NCI-H2081 treated with DMSO at 0.1 percent for 48 hours (cell line): Measurements from ENCODE around the gene ITGB1.

Experiments
- DNase-seq: peaks from one replicate; lab custom pipeline; 2025; lab: John Stamatoyannopoulos, UW

ITGB1 gene

GRCh38 chr10:32955790-32956189, 2.2 kb downstream of the ITGB1 start:
- no peak for DNase-seq

DNA sequence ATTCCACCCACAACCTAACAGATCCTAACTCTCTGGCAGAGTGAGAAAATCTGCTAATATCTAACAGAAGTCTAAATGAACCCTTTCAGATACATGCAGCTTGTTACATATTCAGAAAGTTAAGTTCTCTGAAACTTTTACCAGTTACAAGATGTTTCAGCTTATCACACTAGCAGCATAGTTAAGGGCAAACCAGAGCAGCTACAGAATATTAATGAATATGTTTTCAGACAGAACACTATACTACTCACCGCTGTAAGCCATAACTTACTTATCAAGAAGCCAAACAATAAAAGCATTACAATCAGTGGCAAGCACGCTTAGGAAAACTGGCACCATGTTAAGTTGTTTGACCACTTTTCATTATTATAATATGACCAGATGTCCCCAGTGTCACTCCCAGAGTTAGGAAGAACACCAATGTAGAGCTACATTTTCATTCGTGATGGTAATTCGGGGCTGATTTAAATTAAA, 2.7 kb downstream of the ITGB1 start:
- DNase-seq = no peak

DNA sequence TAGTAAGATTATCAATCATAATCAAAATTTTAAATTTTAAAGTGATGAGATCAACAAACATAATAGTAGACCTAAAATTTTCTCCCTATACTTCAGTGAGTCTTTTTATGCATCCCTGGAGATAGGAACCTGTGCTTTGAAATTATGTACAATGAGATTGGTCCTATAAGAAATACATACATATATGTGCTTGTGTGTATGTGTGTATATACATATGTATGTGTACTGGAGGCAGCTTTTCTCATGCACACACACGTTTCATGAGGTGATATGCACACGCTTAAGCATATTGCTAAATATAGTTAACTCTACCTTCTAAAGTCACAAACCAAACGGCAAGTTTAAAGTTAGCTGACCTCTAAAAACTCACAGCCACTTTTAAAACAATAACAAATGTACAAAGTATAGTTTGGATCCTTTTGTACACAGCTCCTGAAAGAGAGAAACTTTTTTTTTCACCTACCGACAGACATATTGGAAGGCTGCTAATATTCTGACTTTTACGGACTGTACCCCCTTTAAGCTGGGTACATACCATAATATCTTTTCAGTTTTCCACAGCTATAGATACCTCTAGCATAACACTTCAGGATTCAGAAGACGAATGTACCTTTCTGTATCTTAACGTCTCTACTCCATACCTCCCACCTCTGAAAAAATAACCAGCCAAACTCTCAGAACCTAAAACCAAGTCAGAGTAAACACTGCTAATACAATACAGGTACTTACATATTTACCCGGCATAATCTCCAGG, 3.3 kb downstream of the ITGB1 start:
- DNase-seq = no peak

GRCh38 chr10:32954080-32954479, 4.0 kb downstream of the ITGB1 start:
- DNase-seq = no peak

DNA sequence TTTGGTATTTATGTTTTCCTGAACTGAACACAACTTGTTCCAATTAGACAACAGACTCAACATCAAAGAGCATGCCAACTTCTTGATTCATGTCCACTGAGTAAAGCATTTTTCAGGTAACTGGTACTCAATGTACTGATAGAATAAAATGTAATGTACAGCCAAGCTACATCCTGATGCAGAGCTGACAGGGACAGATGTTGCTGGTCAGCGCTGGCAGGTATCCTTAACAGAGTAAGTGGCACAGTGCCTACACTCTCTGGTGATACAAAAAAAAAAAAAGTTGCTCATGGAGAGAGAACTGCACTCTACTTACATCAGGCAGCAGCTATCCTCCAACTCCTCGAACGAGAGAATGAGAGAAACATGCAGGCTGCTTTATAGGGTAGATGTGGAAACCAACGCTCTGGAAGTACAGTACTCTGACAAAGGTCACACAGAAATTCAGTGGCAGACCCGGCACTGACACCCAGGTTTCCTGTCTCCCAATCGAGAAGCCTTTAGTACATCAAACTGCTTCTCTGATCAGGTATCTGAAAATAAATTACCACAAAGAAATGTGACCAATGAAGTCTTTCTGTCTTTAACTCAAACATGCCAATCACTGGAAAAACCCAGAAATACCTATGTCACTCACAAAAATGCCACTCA, 4.6 kb downstream of the ITGB1 start:
- DNase-seq = no peak

GRCh38 chr10:32952541-32953276, 5.3 kb downstream of the ITGB1 start:
- no peak for DNase-seq

- no peak for DNase-seq
Observed at GRCh38 chr10:32952094-32952493, 5.9 kb downstream of the ITGB1 start.

GRCh38 chr10:32951111-32951510, 6.9 kb downstream of the ITGB1 start:
- DNase-seq = no peak

DNA sequence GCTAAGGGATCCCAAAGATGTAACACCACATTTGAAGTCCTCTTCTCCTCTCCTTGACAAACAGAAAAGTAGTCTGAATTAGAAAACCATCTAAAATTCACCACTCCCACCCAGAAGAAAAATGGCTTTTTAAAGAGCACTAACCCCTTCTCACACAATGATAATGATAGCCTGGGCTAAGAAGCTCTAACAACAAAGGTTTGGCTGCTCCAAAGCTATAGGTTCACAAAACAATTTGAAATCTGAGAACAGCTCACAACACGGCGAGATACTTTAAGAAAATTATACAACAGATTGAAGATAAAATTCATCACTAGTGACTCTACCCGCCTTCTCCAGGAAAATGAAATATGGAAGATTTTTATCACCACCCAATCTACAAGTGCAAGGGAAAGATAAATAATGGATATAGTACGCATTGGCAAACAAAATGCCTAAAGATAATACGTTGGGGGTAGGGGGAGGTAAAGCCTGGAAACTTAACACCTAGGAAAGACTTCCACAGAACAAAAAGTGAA, 7.4 kb downstream of the ITGB1 start:
- no peak for DNase-seq

DNA sequence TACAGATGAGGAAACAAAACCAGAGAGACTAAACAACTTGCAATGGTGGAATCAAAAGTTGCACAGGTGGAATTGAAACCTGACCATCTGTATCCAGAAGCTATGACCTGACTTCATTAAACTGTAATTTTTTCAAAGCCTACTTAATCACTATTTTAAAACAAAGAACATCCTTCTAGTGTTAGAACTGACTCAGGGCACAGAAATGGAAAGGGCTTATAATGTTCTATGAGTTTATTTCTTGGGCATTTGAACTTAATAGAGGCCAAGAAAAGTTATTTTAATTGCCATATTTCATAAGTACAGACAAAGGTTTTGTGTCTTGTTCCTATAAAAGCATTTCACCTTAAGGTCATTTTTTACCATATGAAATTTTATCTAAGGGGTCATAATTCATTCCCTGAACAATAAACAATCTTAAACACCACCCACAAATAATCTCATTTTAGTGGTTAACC, 8.8 kb downstream of the ITGB1 start:
- no peak for DNase-seq

DNA sequence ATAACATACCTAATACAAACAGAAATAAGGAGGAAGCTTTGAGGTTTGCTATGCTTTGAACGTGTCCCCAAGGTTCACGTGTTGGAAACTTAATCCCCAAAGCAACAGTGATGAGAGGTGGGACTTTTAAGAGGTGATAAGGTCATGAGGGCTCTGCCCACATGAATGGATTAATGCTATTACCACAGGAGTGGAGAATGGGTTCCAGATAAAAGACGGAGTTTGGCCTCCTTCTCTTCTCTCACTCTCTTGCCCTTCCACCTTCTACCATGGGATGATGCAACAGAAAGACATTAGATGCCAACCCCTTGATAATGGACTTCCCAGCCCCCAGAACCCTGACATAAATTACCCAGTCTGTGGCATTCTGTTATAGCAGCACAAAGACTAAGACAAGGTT, 9.6 kb downstream of the ITGB1 start:
- DNase-seq = no peak

GRCh38 chr10:32947586-32947985, 10.4 kb downstream of the ITGB1 start:
- no peak for DNase-seq

DNA sequence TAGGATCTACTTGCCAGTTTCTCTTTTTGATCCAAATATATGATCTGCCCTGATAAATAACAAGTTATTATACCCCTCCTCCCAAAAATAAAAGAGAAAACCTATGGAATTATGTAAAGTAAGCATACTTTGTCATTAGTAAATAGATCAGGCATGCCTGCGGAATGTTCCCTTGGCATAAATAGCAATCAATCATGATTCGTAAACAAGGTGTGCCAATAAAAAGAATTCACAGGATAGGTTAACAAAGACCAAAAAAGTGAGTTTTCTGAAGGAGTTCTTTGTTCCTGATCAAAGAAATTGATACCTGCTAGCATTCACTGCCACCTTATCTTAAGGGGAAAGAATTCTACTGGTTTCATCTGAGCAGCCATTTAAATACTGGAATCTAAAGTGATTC, 11.9 kb downstream of the ITGB1 start:
- DNase-seq = no peak

- no peak for DNase-seq
Observed at GRCh38 chr10:32943854-32944661, 14.0 kb downstream of the ITGB1 start.

GRCh38 chr10:32943395-32943794, 14.6 kb downstream of the ITGB1 start:
- DNase-seq = no peak

DNA sequence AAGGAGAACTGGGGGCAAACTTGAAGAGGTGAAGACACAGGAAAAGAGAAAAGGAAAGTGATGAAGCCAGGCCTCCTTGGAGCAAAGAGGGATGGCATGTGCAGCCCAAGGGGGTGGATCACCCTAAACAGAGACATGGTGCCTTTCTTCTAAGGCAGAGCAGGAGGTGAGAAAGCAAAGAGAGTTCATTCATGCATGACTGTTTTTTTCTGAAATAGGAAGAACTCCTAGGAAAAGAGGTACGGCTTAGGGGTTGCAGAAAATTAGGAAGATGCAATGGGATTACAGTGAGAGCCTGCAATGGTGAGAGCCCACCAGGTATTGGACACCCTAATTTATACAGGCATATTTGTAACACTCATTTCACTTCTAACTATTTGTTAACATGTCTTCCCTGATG, 15.9 kb downstream of the ITGB1 start:
- no peak for DNase-seq

DNA sequence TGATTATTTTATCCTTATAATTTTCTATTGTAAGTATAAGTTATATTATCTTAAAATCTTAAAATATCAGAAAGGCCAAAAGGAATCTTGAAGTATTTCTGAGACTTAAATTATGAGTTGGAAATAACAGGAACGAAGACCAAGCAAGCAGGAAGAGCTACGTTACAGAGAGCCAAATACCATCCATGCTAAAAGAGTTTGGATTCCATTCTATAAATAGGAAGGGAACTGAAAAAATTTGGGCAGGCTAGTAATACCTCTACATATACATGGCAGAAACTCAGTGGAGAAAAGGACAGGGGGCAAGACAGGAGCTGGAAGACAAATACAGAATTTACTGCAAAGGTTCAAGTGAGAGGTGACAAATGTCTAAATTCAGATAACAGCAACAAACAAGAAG, 16.7 kb downstream of the ITGB1 start:
- DNase-seq = no peak

DNA sequence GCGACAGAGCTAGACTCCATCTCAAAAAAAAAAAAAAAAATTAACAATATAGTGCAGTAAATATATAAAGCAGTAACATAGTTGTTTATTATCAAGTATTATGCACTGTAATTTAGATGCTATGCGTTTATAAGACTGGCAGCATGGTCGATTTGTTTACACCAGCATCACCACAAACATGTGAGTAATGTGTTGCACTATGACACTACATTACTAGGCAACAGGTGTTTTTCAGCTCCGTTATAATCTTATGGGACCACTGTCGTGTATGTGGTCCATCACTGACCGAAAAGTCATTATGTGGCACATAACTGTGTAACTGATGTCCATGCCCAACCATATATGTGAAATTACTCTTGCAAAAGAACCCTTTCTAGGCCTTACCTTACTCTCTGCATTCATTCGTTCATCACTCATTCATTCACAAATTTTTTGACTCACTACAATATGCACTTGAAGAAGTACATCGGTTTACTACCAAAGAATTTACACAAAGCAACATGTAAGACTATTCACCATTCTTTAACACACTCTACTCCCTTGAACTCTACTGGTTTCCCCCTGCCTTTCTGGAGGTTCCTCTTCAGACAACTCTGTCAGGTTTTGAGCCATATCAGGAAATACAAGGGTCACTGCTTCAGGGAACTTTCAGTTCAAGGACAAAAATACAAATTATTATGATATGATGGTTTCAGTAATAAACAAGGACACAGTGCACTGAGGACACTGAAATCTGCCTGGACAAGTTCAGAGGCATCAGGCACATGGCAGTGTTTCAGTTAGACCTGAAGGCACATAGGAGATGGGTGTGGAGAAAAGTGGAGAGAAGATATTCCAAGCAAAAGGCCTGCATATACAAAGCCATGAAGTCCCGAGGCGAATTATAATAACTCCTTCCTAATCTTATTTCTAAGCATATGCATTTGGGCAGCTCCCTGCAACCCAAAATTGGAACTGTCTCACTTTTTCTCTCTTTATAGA, 17.4 kb downstream of the ITGB1 start:
- no peak for DNase-seq

DNA sequence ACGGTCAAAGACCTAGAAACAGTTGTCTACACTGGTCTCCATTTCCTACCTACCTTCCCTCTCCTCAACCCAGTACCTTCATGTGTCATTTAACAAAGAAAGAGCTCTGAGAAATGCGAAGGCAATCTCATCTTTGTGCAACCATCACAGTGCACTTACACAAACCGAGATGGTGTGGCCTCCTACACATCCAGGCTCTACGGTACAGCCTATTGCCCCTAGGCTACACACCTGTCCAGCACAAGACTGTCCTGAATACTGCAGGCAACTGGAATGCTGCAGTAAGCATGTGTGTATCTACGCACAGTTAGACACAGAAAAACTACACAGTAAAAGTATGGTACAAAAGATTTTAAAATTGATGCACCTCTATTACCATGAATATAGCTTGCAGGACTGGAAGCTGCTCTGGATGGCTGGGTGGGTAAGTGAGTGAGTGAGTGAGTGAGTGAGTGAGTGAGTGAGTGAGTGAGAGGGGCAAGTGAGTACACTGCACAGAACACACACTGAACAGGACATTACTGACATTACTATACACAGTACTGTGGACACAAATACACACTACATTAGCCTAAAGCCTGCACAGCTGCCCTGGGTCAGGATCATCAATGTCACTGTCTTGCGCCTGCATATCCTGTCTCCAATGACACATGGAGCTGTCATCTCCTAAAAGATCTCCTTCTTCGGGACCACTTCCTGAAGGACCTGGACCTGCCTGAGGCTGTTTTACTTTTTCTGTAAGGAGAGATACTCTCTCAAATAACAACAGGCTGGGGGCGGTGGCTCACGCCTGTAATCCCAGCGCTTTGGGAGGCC, 18.5 kb downstream of the ITGB1 start:
- DNase-seq = no peak
